Fibroblast of mammary gland (primary cell): ENCODE measurements around the gene DAPK3.

ENCODE experiments used
- DNase-seq: peaks from one replicate; pipeline ENCODE4 v3.0.0-alpha.2; 2010; ENCODE audit warnings: low read depth
- H3K4me3 ChIP-seq: 2 replicates; pipeline ENCODE4 v1.5.1; 2011; ENCODE audit warnings: low read depth, mild to moderate bottlenecking, low read length, moderate library complexity; ENCODE audit not compliant: control insufficient read depth
- CTCF ChIP-seq: conservative IDR thresholded peaks from 2 replicates; pipeline ENCODE4 v1.5.1; 2011; ENCODE audit warnings: low read depth, low read length, inconsistent platforms; ENCODE audit not compliant: control insufficient read depth, insufficient read depth

Gene DAPK3

GRCh38 chr19:3980353-3981251, 9.7 kb upstream of the DAPK3 start:
- DNase-seq = no peak
- TF ChIP-seq CTCF = no peak
- H3K4me3 ChIP-seq = no peak overlapping the region

- no peak for TF ChIP-seq CTCF
- no peak for DNase-seq
- no peak overlapping the region for H3K4me3 ChIP-seq
These were observed 8.9 kb upstream of the DAPK3 start for GRCh38 chr19:3979674-3980352.

DNA sequence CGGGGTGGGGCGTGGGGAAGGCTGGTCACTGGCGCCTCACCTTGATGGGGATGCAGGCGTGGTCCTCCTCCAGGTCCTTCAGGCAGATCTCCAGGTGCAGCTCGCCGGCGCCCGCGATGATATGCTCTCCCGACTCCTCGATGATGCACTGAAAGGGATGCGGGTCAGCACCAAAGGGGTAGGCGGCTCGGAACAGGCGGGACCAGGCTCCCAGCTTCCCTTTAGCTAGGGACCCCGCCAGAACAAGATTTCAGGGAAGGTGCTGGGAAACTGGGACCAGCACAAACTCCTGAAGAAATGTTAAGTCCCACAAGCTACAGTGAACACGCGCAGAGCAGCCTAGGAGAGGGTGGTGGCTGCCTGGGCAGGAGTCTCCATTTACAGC, 8.4 kb upstream of the DAPK3 start:
- no peak overlapping the region for H3K4me3 ChIP-seq
- TF ChIP-seq CTCF = no peak
- DNase-seq = no peak

- TF ChIP-seq CTCF = no peak
- no peak for DNase-seq
- H3K4me3 ChIP-seq = no peak overlapping the region
These were observed 7.2 kb upstream of the DAPK3 start for GRCh38 chr19:3978145-3978544.

GRCh38 chr19:3977242-3978143, 6.6 kb upstream of the DAPK3 start:
- DNase-seq = no peak
- TF ChIP-seq CTCF = no peak
- H3K4me3 ChIP-seq = no peak overlapping the region

DNA sequence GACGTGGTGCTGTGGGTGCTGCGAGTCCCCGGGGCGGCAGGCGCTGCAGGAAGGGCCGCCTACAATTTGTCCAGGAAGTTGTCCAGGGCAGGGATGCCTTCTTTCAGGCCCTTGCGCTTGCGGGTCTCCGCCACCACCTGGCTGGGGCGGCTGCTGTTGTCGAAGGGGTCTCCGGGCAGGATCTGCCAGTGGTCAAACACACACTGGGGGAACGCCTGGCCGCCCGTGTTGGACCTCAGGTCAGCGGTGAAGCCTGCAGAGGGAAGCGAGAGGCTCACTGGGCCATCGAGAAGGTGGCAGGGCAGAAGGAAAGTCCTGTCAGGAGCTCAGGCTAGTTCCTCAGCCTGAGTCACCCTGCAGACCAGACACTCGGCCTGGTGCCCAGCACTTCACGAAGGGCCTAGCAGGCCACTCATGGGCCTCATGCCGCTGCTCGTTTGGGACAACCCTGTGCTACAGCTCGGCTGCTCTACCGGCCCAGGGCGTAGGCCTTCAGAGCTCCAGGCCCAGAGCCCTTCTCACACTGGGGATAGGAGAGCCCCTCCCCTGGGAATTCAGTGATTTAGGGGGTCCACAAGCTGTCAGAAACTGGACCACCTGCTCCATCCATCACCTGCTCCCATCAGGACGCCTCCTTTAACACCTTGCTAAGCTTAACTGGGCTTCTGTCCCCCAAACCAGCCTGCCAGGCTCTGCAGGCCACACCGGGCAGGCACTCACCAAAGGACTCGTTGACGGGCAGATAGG, 5.8 kb upstream of the DAPK3 start:
- no peak for TF ChIP-seq CTCF
- H3K4me3 ChIP-seq = no peak overlapping the region
- peak; percentile 71 for DNase-seq
